CD14-positive monocyte (primary cell): ENCODE measurements around the gene TECTB. TPM values are rescaled to one million over a fixed set of nuclear protein-coding genes. Genes with fewer than 3 reads are reported as not detected.

Experiments used
- DNase-seq, 3 donors: peaks; one replicate each; pipeline ENCODE4 v3.0.0-alpha.2; 2011 to 2022
- H2AFZ ChIP-seq: 2 replicates; pipeline ENCODE4 v1.6.0; 2012; ENCODE audit warnings: mild to moderate bottlenecking, low read depth, low read length, inconsistent platforms; ENCODE audit not compliant: insufficient read depth, poor library complexity, severe bottlenecking
- H3K27ac ChIP-seq, 2 donors: 1 replicate in 1 of 2; 2 replicates in 1 of 2; pipeline ENCODE4 v1.5.1; 2012 to 2013; ENCODE audit warnings: low read length in 2 of 2, control low read depth in 1 of 2, inconsistent platforms in 1 of 2, low read depth in 1 of 2, mild to moderate bottlenecking in 1 of 2
- H3K27me3 ChIP-seq, 2 donors: one replicate each; pipeline versions ENCODE4 v1.6.0 to v1.6.1; 2011 to 2013; ENCODE audit warnings: low read length in 2 of 2; ENCODE audit not compliant: control insufficient read depth in 2 of 2, insufficient read depth in 2 of 2
- H3K36me3 ChIP-seq, 2 donors: replicated peaks in 1 of 2; 1 replicate in 1 of 2; 2 replicates in 1 of 2; pipeline versions ENCODE4 v1.5.1 to v1.6.1; 2012 to 2013; ENCODE audit warnings: low read length in 2 of 2, control low read depth in 1 of 2, inconsistent platforms in 1 of 2, mild to moderate bottlenecking in 1 of 2; ENCODE audit not compliant: insufficient read depth in 2 of 2, control insufficient read depth in 1 of 2
- H3K4me1 ChIP-seq, 2 donors: 1 replicate in 1 of 2; 2 replicates in 1 of 2; pipeline versions ENCODE4 v1.5.1 to v1.6.1; 2012 to 2013; ENCODE audit warnings: low read length in 2 of 2, control low read depth in 1 of 2, inconsistent platforms in 1 of 2, mild to moderate bottlenecking in 1 of 2, moderate library complexity in 1 of 2; ENCODE audit not compliant: insufficient read depth in 2 of 2, control insufficient read depth in 1 of 2
- H3K4me2 ChIP-seq: replicated peaks from 2 replicates; pipeline ENCODE3; 2012; ENCODE audit warnings: low read length, moderate library complexity, mild to moderate bottlenecking; ENCODE audit not compliant: poor library complexity, severe bottlenecking; ENCODE audit errors: extremely low read depth
- H3K4me3 ChIP-seq, 3 experiments: fragments of 200-600 bp in 1 of 3; sonication (generic) in 1 of 3; replicated peaks in 1 of 3; 1 replicate in 2 of 3; 2 replicates in 1 of 3; pipeline ENCODE4 v1.5.1; 2011 to 2013; ENCODE audit warnings: low read length in 3 of 3, mild to moderate bottlenecking in 3 of 3, control low read depth in 2 of 3, low read depth in 2 of 3, inconsistent platforms in 1 of 3, moderate library complexity in 1 of 3
- H3K79me2 ChIP-seq: 2 replicates; pipeline ENCODE4 v1.6.0; 2012; ENCODE audit warnings: mild to moderate bottlenecking, control low read depth, inconsistent platforms, low read length, moderate library complexity; ENCODE audit not compliant: insufficient read depth
- H3K9ac ChIP-seq: 2 replicates; pipeline ENCODE4 v1.6.0; 2017; ENCODE audit warnings: low read length, mild to moderate bottlenecking; ENCODE audit not compliant: insufficient read depth, poor library complexity, severe bottlenecking
- H3K9me3 ChIP-seq, 2 donors: replicated peaks in 1 of 2; 1 replicate in 1 of 2; 2 replicates in 1 of 2; pipeline versions ENCODE4 v1.5.1 to v1.6.1; 2012 to 2013; ENCODE audit warnings: low read length in 2 of 2, control low read depth in 1 of 2; ENCODE audit not compliant: control insufficient read depth in 1 of 2, insufficient read depth in 1 of 2
- H4K20me1 ChIP-seq: 2 replicates; pipeline ENCODE4 v1.6.0; 2012; ENCODE audit warnings: mild to moderate bottlenecking, low read length, control low read depth, moderate library complexity; ENCODE audit not compliant: insufficient read depth
- H3K27ac Mint-ChIP-seq, 7 donors: one replicate each; pipeline ENCODE4 v1.8.0; 2020; ENCODE audit warnings: mild to moderate bottlenecking in 7 of 7, mixed read lengths in 7 of 7, moderate library complexity in 6 of 7, inconsistent platforms in 2 of 7
- H3K27me3 Mint-ChIP-seq, 3 donors: one replicate each; pipeline ENCODE4 v1.8.0; 2021 to 2022; ENCODE audit warnings: low read depth in 3 of 3, mild to moderate bottlenecking in 3 of 3, mixed read lengths in 3 of 3, moderate library complexity in 3 of 3, inconsistent platforms in 1 of 3
- H3K36me3 Mint-ChIP-seq, 2 donors: one replicate each; pipeline ENCODE4 v1.8.0; 2020; ENCODE audit warnings: mixed read lengths in 2 of 2, inconsistent platforms in 1 of 2, mild to moderate bottlenecking in 1 of 2
- H3K4me1 Mint-ChIP-seq: one replicate; pipeline ENCODE4 v1.8.0; 2020; ENCODE audit warnings: mild to moderate bottlenecking, mixed read lengths
- H3K4me3 Mint-ChIP-seq, 2 donors: one replicate each; pipeline ENCODE4 v1.8.0; 2020; ENCODE audit warnings: mild to moderate bottlenecking in 2 of 2, mixed read lengths in 2 of 2, moderate library complexity in 1 of 2
- H3K9me3 Mint-ChIP-seq, 7 donors: one replicate each; pipeline ENCODE4 v1.8.0; 2020 to 2022; ENCODE audit warnings: mixed read lengths in 7 of 7, mild to moderate bottlenecking in 6 of 7, moderate library complexity in 6 of 7, inconsistent platforms in 2 of 7
- CTCF ChIP-seq: fragments of 200-600 bp; IDR thresholded peaks from one replicate; pipeline ENCODE4 v1.8.0; 2022; ENCODE audit warnings: antibody characterized with exemption, mild to moderate bottlenecking
- WGBS: methylation state at CpG from one replicate; pipeline ENCODE4 v1.1.5; 2013; ENCODE audit warnings: missing lambda C conversion rate; ENCODE audit not compliant: insufficient coverage; 5-methylcytosine and 5-hydroxymethylcytosine counted together
- intact Hi-C, 2 donors: fragments of 100-400 bp; cut with micrococcal nuclease; formaldehyde crosslinking; loops; one replicate each; pipeline versions ENCODE4 v1.15.0 to v1.15.1; 2023
- polyA plus RNA-seq, 3 donors: library from polyadenylated mRNA; depleted of rRNA in 1 of 3; unstranded in 2 of 3; stranded (reverse) in 1 of 3; fragments of 300-500 nt in 2 of 3; fragments of >200 nt in 1 of 3; fragmentation: Illumina TruSeq in 2 of 3; gene quantifications; 1 replicate in 2 of 3; 2 replicates in 1 of 3; pipeline ENCODE4 v1.2.3, GENCODE V29; 2012 to 2021

TECTB gene
- polyA plus RNA-seq, 3 donors = not detected

- Mint-ChIP-seq H3K27me3 (peaks cover 0 to 9% (median 5%) of the 10 kb centered on the region in 3 donors), H3K36me3 (no peaks in the 10 kb centered on the region), H3K4me3 (no peak overlapping the region), H3K27ac (no peak overlapping the region), H3K9me3 (peaks cover 0 to 5% (median under 1%) of the 10 kb centered on the region in 7 donors), H3K4me1 (peaks cover 1% of the 10 kb centered on the region)
- Histone ChIP-seq H3K4me2 (no peak overlapping the region), H3K79me2 (no peaks in the 10 kb centered on the region), H2AFZ (no peak overlapping the region), H3K9me3 (peaks cover 0 to 3% of the 10 kb centered on the region in 2 donors), H3K27me3 (no peaks in the 10 kb centered on the region), H4K20me1 (no peaks in the 10 kb centered on the region), H3K36me3 (no peaks in the 10 kb centered on the region), H3K27ac (no peak overlapping the region), H3K4me1 (no peaks in the 10 kb centered on the region), H3K4me3 (no peak overlapping the region), H3K9ac (no peak overlapping the region)
- WGBS = 100% methylated on average over 1 of the region's 3 CpGs
- intact Hi-C loops = no loop called here
- no peak for TF ChIP-seq CTCF
- DNase-seq = no peak
Measured at GRCh38 chr10:112345202-112345601, 62.0 kb downstream of the TECTB start.

GRCh38 chr10:112345743-112346142, 62.5 kb downstream of the TECTB start:
- H3K36me3 ChIP-seq = no peaks in the 10 kb centered on the region
- H3K27ac ChIP-seq = no peak overlapping the region
- peaks cover 0 to 4% of the 10 kb centered on the region in 2 donors for H3K9me3 ChIP-seq
- Mint-ChIP-seq H3K27ac (no peak overlapping the region), H3K4me3 (no peak overlapping the region), H3K27me3 (peaks cover 0 to 9% (median 5%) of the 10 kb centered on the region in 3 donors), H3K4me1 (peaks cover 1% of the 10 kb centered on the region), H3K9me3 (peaks cover 0 to 5% (median 3%) of the 10 kb centered on the region in 7 donors), H3K36me3 (no peaks in the 10 kb centered on the region)
- WGBS = 100% methylated on average over 5 of the region's 9 CpGs
- H3K79me2 ChIP-seq = no peaks in the 10 kb centered on the region
- no peaks in the 10 kb centered on the region for H4K20me1 ChIP-seq
- H3K27me3 ChIP-seq = no peaks in the 10 kb centered on the region
- H2AFZ ChIP-seq = no peak overlapping the region
- H3K4me2 ChIP-seq = no peak overlapping the region
- H3K4me1 ChIP-seq = no peaks in the 10 kb centered on the region
- TF ChIP-seq CTCF = no peak
- H3K4me3 ChIP-seq = no peak overlapping the region
- H3K9ac ChIP-seq = no peak overlapping the region
- intact Hi-C loops = no loop called here
- DNase-seq = no peak
